ENCODE data around the gene CXCL11.

- TF ChIP-seq CTCF (conservative IDR thresholded peaks at IDR 0.05; ENCODE audit: low read depth in 2 of 2) (no peak), REST (IDR thresholded peaks at IDR 0.05; ENCODE audit: unreplicated experiment) (no peak), POLR2AphosphoS5 (IDR thresholded peaks at IDR 0.05; ENCODE audit: low read depth) (no peak), EZH2 (IDR thresholded peaks at IDR 0.05; ENCODE audit: low read depth, unreplicated experiment) (no peak), EZH2phosphoT487 (IDR thresholded peaks at IDR 0.05; ENCODE audit: unreplicated experiment) (no peak), ZNF331 (CRISPR knock-in tag; IDR thresholded peaks at IDR 0.05; ENCODE audit: low read depth) (no peak), NANOG (IDR thresholded peaks at IDR 0.05; ENCODE audit: borderline replicate concordance) (no peak), ETS1 (IDR thresholded peaks at IDR 0.05) (no peak), CREB1 (CRISPR knock-in tag; IDR thresholded peaks at IDR 0.05; ENCODE audit: low read depth) (no peak), STAT1 (IDR thresholded peaks at IDR 0.05; ENCODE audit: unreplicated experiment) (no peak), JUNB (IDR thresholded peaks at IDR 0.05; ENCODE audit: unreplicated experiment) (no peak), ZNF114 (CRISPR knock-in tag; IDR thresholded peaks at IDR 0.05) (no peak), ZNF462 (CRISPR knock-in tag; IDR thresholded peaks at IDR 0.05) (no peak)
Observed at GRCh38 chr4:76053730-76054129, 17.9 kb upstream of the CXCL11 start.
